NCI-H2196 treated with DMSO at 0.1 percent for 48 hours (cell line): ENCODE measurements around the gene ANKRD13A.
A peak's percentile ranks its signal among the peaks of the same experiment; 100 is the strongest.
"Not testable (repeated sequence)": the region's sequence is repeated elsewhere in the genome, so short reads cannot be mapped to it uniquely, and the experiment has no call there.

Experiments used
- DNase-seq: peaks from one replicate; lab custom pipeline; 2025; ENCODE audit not compliant: unreplicated experiment; lab: John Stamatoyannopoulos, UW

ANKRD13A gene

DNA sequence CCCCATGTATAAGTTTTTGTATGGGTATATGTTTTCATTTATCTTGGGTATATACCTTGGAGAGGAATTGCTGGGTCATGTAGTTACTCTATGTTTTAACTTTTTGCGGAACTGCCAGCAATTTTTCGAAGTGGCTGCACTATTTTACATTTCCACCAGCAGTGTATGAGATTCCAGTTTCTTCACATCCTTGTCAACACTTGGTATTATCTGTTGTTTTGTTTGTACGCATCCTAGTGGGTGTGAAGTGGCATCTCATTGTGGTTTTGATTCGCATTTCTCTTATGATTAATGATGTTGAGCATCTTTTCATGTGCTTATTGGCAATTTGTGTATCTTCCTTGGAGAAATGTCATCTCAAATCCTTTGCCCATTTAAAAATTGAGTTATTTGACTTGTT lies 6.9 kb downstream of the ANKRD13A start:
- DNase-seq: no peak

DNA sequence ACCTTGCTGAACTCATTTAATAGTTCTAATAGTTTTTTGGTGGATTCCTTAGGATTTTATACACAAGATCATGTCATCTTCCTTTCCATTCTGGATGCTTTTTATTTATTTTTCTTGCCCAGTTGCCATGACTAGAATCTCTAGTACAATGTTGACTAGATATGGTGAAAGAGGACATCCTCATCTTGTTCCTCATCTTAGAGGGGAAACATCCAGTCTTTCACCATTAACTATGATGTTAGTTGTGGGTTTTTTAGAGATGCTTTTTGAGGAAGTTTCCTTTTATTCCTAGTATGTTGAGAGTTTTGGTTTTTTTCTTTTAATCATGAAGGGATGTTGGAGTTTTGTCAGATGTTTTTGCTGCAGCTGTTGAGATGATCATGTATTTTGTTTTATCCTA lies 8.7 kb downstream of the ANKRD13A start:
- no peak for DNase-seq

DNA sequence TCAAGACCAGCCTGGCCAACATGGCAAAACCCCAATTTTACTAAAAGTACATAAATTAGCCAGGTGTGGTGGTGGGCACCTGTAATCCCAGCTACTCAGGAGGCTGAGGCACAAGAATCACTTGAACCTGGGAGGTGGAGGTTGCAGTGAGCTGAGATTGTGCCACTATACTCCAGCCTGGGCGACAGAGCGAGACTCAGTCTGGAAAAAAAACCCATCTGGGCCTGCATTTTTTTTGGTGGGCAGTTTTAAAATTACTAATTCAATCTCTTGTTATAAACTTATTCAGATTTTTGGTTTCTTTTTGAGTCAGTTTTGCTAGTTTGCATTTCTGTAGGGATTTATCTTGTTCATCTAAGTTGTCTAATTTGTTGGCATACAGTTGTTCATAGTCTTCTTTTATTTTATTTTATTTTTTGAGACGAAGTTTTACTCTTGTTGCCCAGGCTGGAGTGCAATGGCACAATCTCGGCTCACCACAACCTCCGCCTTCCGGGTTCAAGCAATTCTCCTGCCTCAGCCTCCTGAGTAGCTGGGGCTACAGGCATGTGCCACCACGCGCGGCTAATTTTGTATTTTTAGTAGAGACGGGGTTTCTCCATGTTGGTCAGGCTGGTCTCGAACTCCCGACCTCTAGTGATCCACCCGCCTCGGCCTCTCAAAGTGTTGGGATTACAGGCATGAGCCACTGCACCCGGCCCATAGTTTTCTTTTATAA lies 9.6 kb downstream of the ANKRD13A start:
- DNase-seq: not testable (repeated sequence)

DNA sequence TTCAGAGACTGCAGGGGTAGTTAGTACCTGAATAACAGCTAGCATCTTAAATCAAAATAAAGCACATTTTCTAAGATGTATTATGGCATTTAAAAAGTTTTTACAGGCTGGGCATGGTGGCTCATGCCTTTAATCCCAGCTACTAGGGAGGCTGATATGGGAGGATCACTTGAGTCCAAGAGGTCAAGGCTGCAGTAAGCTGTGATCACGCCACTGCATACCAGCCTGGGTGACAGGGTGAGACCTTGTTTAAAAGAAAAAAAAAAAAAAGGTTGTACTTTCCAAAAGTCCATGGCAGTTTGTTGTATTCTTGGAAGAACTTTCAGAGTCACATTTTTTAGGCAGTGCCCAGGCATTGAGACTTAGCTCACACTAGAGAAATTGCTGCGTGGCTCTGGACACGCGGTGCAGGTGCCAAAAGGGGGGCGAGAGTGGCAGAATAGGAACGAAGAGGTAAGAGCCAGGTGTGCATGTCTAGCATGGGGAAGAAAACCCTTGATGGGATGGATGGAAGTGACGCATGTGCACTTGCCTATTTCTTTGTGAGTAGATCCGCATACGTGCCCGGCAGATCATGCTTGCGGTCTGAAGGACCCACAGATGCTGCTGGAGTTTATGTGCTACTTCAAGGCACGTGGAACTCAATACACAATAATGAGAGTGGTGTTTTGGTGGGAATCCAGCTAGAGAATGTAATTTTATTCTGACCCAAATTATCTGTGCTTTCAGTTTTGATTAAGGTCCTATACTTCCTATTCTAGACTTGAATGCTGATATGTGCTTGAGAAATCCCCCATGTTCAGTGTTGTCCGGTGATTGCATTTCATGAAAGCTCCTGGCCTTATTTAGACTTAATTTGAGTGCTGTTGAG lies 11.9 kb downstream of the ANKRD13A start:
- DNase-seq: no peak

DNA sequence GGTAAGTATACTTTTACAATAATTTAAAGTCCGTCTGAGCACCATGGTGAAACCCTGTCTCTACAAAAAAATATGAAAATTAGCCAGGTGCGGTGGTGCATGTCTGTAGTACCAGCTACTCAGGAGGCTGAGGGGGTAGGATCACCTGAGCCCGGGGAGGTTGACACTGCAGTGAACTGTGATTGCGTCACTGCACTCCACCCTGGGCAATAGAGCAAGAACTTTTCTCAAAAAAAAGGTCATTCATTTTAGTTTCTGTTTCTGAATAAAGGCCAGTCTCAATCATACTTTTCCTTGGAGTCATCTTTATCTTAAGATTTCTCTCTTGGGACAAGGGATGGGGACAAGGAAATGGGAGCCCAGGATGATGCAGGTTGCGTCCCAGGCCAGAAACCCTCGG lies 12.9 kb downstream of the ANKRD13A start:
- no peak for DNase-seq

DNA sequence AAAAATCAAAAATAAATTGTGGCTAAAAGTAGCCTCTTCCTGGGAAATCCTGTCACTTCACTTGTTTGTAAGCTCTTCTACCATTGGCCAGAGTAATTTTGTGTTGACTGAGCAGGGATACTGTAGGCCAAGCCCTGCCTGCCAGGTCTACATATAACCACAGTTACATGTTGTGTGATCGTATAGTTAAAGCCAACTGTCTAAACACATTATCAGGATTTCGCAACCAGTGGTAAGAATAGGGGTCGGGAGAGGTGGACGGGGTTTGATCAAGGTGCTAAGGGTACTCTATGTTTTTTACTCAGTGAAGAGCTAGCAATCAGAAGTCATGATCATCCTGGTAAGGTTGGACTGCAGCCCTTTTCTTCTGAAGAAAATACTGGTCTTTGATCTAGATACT lies 13.4 kb downstream of the ANKRD13A start:
- DNase-seq: no peak

DNA sequence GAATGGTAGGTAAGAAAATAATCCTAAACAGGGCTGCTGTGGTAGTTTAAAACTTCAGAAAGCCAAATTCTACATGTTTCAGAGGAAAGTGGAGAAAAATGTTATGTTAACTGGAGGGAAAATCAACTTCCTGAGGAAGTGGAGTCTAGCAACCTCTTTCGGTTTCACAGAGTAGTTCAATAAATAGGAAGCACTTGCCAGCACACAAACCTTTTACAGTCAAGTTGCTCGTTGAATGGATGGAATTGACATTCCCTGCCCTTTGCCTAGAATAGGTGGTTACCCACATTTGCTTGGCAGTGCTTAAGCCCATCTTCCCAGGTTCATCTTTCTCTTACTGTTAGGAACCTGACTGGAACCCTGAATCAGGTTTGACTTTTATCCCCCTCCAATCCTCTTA lies 15.9 kb downstream of the ANKRD13A start:
- DNase-seq: no peak

DNA sequence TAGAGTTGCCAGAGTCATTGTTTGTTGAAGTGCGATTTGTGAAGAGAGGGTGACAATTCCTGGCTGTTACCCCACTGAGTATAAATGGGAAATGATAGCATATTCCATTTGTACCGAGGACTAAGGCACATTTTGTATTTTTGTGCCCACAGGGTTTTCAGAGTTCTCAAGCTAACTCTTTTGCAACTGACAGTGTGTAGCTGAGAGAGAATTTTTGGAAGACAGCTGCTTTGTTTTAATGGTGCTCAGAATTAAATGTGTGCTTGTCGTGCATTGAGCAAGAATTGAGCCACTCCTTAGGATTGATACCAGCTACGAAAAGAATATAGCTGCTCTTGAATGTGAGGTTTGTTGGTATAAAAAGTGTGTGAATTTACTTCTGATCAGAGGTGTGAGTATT lies 21.7 kb downstream of the ANKRD13A start:
- DNase-seq: no peak

DNA sequence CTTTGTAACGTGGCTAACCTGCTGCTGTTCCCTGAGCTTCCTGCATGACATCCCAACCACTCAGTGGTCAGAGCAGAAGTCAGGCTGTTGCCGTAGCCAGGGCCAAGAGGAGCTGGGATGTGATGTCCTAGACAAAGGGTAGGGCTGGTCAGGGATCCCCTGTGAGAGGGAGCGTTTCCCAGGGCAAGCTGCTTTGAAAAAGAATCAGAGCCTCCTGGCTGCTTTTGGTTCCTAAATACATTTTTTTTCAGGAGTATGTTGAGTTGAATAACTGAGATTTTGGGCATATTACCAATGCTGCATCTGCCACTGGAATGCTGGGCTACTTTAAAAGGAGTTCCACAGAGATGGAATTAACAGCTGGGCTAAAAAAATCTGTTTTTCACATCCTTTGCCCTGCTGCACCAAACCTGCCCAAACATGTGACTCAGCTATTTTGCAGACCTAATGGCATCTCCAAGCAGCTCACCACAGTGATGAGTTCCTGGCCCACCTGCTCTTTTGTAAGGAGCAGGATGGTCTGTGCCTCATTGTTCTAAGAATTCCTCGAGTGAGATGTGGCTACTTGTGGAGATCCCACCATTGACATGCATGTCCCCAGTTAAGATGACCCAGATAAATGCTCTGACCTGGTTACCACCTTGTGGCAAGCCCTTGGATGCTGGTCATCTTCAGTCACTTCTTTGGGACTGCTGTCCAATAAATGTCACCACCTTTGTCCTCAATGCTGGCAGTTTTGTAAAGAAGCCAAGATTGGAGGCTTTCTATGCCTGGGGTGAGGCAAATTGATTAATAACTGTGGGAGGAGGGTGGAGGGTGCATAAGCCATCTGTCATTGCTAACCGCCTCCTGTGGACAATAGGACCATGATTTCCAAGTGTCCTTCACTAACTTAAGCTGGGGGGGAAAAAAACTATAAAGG lies 24.1 kb downstream of the ANKRD13A start:
- no peak for DNase-seq

DNA sequence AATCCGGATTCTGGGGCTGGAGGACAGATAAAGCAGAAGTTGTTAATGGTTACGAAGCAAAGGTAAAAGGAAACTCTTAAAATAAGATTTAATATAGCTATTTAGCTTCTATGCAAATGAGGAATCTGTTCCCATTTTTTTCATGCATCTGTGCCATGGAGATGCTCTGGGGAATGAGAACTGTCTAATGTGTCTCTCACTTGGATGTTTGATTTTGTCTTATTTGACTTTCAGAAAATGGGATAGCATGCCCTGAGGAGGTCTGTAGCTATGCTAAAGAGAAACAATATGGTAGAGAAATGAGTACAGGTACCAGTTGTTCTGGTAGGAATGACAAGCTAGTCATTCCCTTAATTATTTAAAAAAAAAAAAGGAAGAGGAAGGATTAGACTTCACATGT lies 24.8 kb downstream of the ANKRD13A start:
- DNase-seq: no peak

DNA sequence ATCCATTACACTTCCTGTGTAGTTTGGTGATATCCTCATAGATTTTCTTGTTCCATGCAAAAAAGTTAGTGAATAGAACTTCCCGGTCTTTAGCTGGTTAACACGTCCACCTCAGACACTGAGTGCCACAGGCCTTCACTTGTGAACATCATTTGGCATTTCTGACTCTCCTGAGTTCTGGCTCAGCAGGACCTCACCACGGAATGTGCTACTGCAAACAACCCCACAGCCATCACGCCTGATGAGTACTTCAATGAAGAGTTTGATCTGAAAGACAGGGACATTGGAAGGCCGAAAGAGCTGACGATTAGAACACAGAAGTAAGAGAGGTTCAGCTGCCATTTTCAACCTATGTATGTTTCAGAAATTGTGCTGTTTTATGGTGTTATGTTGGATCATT lies 29.1 kb downstream of the ANKRD13A start:
- no peak for DNase-seq

DNA sequence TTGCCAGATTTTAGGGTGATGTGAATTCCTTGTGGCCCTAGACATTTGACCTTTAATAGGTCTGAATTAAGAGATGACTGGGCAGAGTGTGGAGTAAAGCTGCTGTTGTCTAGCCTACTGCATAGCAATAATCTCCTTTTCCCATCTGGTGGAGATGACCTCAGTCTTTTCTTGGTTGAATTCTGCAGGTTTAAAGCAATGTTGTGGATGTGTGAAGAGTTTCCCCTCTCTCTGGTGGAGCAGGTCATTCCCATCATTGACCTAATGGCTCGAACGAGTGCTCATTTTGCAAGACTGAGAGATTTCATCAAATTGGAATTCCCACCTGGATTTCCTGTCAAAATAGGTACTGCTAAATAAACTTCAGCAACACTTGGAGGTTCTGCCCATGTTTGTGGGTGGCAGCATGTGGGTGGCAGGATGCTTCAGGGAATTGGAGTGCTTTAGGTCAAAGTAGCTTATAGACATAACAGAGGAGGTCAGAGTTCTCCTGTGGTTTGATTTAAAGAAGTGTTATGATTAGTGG lies 30.1 kb downstream of the ANKRD13A start:
- no peak for DNase-seq

DNA sequence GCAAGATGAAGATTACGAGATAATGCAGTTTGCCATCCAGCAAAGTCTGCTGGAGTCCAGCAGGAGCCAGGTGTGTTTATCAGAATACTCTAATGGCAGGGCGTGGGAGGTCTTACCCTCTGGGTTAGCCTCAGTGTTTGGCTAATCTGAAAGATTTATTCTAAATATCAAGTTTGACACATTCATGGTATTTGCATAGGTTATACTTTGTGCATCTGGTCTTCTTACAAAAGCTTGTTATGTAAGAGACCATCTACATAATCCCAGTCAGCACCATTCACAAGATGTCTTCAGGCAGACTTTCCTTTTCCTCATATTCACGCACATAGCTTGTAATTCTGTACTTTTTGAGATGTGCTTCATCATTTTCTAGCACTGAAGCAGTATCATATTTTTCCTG lies 34.7 kb downstream of the ANKRD13A start:
- no peak for DNase-seq

DNA sequence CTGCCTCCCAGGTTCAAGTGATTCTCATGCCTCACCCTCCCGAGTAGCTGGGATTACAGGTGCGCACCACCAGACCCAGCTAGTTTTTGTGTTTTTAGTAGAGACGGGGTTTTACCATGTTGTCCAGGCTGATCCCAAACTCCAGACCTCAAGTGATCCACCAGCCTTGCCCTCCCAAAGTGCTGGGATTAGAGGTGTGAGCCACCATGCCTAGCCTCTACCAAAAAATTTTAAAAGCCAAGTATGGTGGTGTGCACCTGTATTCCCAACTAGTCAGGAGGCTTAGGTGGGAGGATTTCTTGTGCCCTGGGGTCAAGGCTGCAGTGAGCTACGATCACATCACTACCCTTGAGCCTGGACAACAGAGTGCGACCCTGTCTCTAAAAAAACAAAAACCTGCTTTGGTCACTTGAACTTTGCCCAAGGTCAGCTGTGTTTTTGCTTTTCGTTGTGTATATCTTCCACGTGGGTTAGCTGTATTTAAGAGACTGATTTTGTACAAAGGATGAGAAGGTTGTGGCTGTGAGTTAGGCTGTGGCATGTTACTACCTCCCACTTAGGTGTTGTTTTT lies 36.4 kb downstream of the ANKRD13A start:
- no peak for DNase-seq

DNA sequence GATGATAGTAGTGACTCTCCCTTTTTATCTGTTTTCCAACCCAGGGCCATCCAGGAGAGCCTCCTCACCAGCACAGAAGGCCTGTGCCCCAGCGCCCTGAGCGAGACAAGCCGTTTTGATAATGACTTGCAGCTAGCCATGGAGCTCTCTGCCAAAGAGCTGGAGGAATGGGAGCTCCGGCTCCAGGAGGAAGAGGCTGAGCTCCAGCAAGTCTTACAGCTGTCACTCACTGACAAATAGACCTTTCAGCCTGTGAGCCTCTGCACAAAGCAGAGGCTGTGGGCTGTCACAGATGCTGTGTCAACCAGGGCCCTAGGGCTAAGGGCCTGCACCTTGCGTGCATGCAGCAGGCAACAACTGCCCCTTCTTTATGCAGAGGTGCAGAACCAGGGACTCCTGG lies 38.1 kb downstream of the ANKRD13A start:
- no peak for DNase-seq

DNA sequence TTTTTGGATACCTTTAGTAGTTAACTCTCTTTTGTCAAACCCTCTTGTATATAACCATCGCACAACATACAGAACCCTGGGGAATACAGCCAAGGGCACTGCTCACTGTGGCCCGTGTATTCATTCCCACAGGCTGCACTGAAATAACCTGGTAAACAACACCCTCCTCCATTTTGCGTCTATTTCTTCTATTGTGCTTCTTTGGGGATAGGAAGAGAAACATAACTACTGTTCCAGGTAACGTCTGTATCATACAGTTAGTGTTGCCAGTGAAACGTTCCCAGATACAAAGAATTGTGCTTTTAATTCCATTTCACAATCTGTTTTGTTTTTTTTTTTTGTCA lies 39.5 kb downstream of the ANKRD13A start:
- no peak for DNase-seq

DNA sequence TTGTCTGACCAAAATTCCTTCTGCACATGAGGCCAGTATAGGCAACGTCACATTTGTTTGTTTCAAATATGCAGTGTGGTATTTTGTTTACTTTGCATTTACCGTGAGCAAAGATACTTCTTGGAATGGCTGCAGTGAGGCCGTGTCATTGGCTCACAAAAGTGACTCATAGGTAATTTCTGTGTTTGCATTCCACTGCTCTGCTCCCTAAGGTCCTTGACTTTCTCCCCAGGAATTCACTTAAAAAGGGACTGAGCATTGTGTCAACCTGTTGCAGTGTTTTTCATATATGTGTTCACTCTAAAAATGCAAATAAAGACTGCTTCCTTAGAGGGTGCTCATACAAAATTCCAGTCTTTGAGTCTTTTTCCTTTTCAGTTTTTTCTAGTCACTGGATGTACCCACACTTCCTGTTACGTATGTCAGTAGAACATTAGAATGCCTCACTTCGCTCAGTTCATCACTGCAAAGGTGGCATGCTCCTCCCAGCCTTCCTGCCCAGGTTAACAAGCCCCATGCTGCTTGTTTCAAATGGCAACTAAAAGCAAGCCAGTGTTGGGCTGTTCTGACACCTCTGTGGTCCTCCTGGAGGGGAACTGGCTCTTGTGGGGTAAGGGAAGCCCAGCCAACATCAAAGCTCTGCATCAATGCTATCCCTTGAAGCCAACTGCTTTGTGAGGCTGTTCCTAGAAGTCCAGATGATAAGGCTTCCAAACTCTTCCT lies 40.0 kb downstream of the ANKRD13A start:
- no peak for DNase-seq

DNA sequence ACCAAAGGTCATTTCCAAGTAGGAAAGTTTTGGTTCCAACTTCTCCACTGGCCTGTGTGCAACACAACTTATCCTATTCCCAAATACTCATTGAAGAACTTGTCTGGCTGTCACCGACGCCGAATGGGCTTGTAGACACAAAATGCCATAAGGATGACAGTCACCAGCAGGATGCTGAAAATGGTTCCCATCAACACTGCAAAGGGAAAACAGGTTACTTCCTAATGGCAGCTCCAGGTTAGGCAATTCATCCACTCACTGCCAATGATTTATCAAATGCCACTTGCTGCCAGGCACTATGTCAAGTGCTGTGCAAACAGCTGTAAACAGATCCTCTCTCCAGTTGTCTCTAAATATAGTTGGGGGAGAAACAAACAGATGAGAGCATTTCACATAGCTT lies 43.0 kb downstream of the ANKRD13A start:
- peak; percentile 57 for DNase-seq

DNA sequence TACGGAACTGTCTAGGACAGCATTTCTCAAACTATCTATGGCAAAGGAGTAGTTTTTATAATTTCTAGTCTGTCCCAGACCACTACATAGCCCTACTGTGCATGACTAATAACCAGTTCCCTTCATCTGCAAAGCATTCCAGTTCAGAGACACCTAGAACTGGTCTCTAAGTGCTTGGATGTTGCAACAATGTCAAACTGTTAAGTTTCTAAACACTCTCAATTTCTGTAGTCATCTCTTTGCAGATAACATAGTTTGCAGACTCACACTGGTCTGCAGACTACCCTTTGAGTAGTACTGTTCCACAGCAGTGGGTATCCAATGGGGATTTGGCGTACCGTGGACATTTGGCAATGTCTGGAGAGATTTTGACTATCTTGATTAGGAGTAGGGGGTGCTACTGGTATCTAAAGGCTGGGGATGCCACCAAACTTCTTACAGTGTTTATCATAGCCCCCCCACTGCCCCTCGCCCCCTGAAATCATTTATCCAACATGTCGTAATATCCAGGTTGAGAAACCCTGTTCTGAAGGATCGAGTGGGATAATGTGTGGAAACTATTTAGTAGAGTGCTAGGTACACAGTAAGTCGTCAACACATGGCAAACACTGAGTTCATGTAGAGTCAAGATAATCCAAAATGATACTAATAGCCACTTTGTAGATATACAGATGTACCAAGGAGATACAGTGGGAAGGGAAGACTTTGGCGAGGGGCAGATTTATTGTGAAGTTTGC lies 47.4 kb downstream of the ANKRD13A start:
- DNase-seq: no peak
